Measurements from ENCODE around the gene SNAI3.

GRCh38 chr16:88684569-88685155 is 1.6 kb downstream of the SNAI3 start:
- TF ChIP-seq, protein P1, sequence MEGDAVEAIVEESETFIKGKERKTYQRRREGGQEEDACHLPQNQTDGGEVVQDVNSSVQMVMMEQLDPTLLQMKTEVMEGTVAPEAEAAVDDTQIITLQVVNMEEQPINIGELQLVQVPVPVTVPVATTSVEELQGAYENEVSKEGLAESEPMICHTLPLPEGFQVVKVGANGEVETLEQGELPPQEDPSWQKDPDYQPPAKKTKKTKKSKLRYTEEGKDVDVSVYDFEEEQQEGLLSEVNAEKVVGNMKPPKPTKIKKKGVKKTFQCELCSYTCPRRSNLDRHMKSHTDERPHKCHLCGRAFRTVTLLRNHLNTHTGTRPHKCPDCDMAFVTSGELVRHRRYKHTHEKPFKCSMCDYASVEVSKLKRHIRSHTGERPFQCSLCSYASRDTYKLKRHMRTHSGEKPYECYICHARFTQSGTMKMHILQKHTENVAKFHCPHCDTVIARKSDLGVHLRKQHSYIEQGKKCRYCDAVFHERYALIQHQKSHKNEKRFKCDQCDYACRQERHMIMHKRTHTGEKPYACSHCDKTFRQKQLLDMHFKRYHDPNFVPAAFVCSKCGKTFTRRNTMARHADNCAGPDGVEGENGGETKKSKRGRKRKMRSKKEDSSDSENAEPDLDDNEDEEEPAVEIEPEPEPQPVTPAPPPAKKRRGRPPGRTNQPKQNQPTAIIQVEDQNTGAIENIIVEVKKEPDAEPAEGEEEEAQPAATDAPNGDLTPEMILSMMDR (conservative IDR thresholded peaks at IDR 0.05; ENCODE audit: low read length) = no peak
- no peak for TF ChIP-seq EZH2phosphoT487 (IDR thresholded peaks at IDR 0.05; ENCODE audit: borderline replicate concordance)
